Progenitor cell of endocrine pancreas (in vitro differentiated cells): ENCODE results near the gene PLCD1. TPM values are rescaled to one million over a fixed set of nuclear protein-coding genes. Genes with fewer than 3 reads are reported as not detected.
"Not testable (repeated sequence)": the region's sequence is repeated elsewhere in the genome, so short reads cannot be mapped to it uniquely, and the experiment has no call there.

Experiments used
- DNase-seq: peaks from one replicate; pipeline ENCODE4 v3.0.0; 2021; ENCODE audit warnings: low spot score; ENCODE audit not compliant: unreplicated experiment
- H3K27ac Mint-ChIP-seq: 2 replicates; pipeline ENCODE4 v1.8.0; 2021; ENCODE audit warnings: mild to moderate bottlenecking, moderate library complexity, mixed read lengths
- H3K27me3 Mint-ChIP-seq: 2 replicates; pipeline ENCODE4 v1.8.0; 2021; ENCODE audit warnings: mixed read lengths
- H3K36me3 Mint-ChIP-seq: 2 replicates; pipeline ENCODE4 v1.8.0; 2022; ENCODE audit warnings: mixed read lengths; ENCODE audit not compliant: insufficient read depth
- H3K4me1 Mint-ChIP-seq: 2 replicates; pipeline ENCODE4 v1.8.0; 2021; ENCODE audit warnings: low read depth, mixed read lengths
- H3K4me3 Mint-ChIP-seq: 2 replicates; pipeline ENCODE4 v1.8.0; 2021; ENCODE audit warnings: low read depth, mild to moderate bottlenecking, moderate library complexity, mixed read lengths
- H3K9me3 Mint-ChIP-seq: 2 replicates; pipeline ENCODE4 v1.8.0; 2021; ENCODE audit warnings: low read depth, mixed read lengths
- CTCF ChIP-seq: fragments of 200-600 bp; sonication (generic); IDR thresholded peaks from one replicate; pipeline ENCODE4 v1.5.0; 2021; ENCODE audit warnings: antibody characterized with exemption, mild to moderate bottlenecking; ENCODE audit not compliant: unreplicated experiment
- total RNA-seq: library from RNA; stranded (reverse); gene quantifications from 2 replicates; pipeline ENCODE4 v1.2.1, GENCODE V29; 2021

The PLCD1 gene
- total RNA-seq, 1 donor from 2014 or later: 30.0 TPM

GRCh38 chr3:37980462-37981347 is 48.7 kb downstream of the PLCD1 start:
- Mint-ChIP-seq H3K27me3 (no peaks in the 10 kb centered on the region), H3K4me3 (no peak overlapping the region)
- no peak for DNase-seq

GRCh38 chr3:37979541-37980461 is 49.6 kb downstream of the PLCD1 start:
- no peak for TF ChIP-seq CTCF
- peaks cover 3% of the 10 kb centered on the region for H3K4me1 Mint-ChIP-seq
- H3K9me3 Mint-ChIP-seq: no peaks in the 10 kb centered on the region
- DNase-seq: no peak
- H3K36me3 Mint-ChIP-seq: peaks cover 18% of the 10 kb centered on the region
- H3K27ac Mint-ChIP-seq: peak overlapping the region; percentile 73
- no peak overlapping the region for H3K4me3 Mint-ChIP-seq
- H3K27me3 Mint-ChIP-seq: no peaks in the 10 kb centered on the region

More at GRCh38 chr3:37980462-37981347, 48.7 kb downstream of the PLCD1 start:
- H3K27ac Mint-ChIP-seq: no peak overlapping the region
- peaks cover 11% of the 10 kb centered on the region for H3K4me1 Mint-ChIP-seq
- no peaks in the 10 kb centered on the region for H3K9me3 Mint-ChIP-seq
- peaks cover 21% of the 10 kb centered on the region for H3K36me3 Mint-ChIP-seq
- TF ChIP-seq CTCF: no peak

- no peak overlapping the region for H3K4me3 Mint-ChIP-seq
- peak overlapping the region; percentile 14 for H3K27ac Mint-ChIP-seq
- TF ChIP-seq CTCF: peak; percentile 85
- H3K9me3 Mint-ChIP-seq: no peaks in the 10 kb centered on the region
- H3K27me3 Mint-ChIP-seq: no peaks in the 10 kb centered on the region
- peak; percentile 59 for DNase-seq
- peaks cover 5% of the 10 kb centered on the region for H3K4me1 Mint-ChIP-seq
- H3K36me3 Mint-ChIP-seq: peaks cover 19% of the 10 kb centered on the region
These were observed 55.0 kb downstream of the PLCD1 start for GRCh38 chr3:37974121-37975083.

GRCh38 chr3:37973246-37974054 is 56.0 kb downstream of the PLCD1 start:
- Mint-ChIP-seq H3K4me3 (no peak overlapping the region), H3K27ac (no peak overlapping the region), H3K9me3 (no peaks in the 10 kb centered on the region), H3K36me3 (peaks cover 18% of the 10 kb centered on the region), H3K27me3 (no peaks in the 10 kb centered on the region), H3K4me1 (peaks cover 5% of the 10 kb centered on the region)
- TF ChIP-seq CTCF: no peak
- DNase-seq: no peak

- DNase-seq, H3K27me3 Mint-ChIP-seq, H3K9me3 Mint-ChIP-seq, H3K27ac Mint-ChIP-seq, H3K4me1 Mint-ChIP-seq, H3K4me3 Mint-ChIP-seq: not testable (repeated sequence)
- H3K36me3 Mint-ChIP-seq: peaks cover 18% of the 10 kb centered on the region
These were observed 57.4 kb downstream of the PLCD1 start for GRCh38 chr3:37972056-37972455.
